HG02610 (cell line): ENCODE results near the gene CUEDC2.

Source experiments
- ATAC-seq: cut with Tn5 transposase; IDR thresholded peaks from one replicate; pipeline ENCODE4 v1.9.1; 2021; ENCODE audit warnings: mild to moderate bottlenecking, moderate library complexity; ENCODE audit not compliant: unreplicated experiment

The CUEDC2 gene

GRCh38 chr10:102411341-102412255 is 20.8 kb downstream of the CUEDC2 start:
- no peak for ATAC-seq

DNA sequence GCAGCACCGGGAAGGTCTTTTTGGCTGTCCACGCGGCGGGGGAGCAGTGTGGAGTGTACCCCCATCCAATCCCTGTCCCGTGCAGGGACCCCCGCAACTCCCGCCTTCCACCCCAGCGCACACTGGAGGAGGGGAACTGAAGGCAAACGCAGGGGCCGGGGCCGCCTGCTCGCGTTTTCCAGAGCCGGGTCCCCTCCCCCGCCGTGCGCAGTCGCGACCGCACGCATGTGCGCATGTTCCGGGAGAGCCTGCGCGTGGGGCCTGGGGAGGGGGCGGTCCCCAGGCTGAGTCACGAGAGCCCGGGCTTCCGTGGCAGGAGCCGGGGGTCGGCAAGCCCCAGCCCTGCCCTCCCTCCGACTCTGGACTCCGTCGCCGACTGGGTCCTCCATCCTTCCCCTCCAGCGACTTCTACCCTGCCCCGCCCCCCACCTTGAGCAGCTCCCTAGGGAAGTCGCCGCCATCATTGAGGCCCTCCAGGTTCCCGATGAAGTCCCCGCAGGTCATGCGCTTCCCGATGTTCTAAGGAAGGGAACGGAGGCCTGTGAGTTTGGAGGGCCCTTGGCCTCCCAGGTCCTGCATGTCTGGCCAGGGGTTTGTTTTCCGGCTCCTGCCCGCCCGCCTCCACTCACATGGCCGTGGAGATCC is 21.8 kb downstream of the CUEDC2 start:
- no peak for ATAC-seq

- no peak for ATAC-seq
Observed at GRCh38 chr10:102409604-102410428, 22.6 kb downstream of the CUEDC2 start.

GRCh38 chr10:102408728-102409603 is 23.4 kb downstream of the CUEDC2 start:
- ATAC-seq, result no peak

GRCh38 chr10:102408131-102408727 is 24.1 kb downstream of the CUEDC2 start:
- no peak for ATAC-seq

GRCh38 chr10:102407425-102408130 is 24.8 kb downstream of the CUEDC2 start:
- ATAC-seq, result no peak

- ATAC-seq, result no peak
Observed at GRCh38 chr10:102406815-102407214, 25.6 kb downstream of the CUEDC2 start.

DNA sequence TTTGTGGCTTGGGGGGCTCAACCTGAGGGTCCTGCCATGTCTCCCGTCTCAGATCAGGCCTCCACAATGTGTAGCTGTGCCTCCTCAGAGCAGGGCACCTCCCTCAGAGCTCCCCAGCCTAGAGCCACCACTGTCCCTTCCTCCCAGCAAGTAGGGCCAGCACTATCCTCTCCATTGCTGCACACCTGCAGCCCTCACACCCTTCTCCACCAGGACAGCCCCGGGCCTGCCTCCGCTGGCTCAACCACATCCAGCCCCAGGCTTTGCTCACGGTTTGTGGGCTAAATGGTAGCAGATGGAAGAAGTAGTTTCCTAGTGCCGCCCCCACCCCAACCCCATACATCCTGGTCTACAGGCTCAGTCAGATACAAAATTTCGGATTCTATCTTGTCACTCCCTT is 26.7 kb downstream of the CUEDC2 start:
- ATAC-seq, result no peak

GRCh38 chr10:102405108-102405571 is 27.2 kb downstream of the CUEDC2 start:
- no peak for ATAC-seq

GRCh38 chr10:102404361-102405107 is 27.8 kb downstream of the CUEDC2 start:
- no peak for ATAC-seq

GRCh38 chr10:102403115-102403514 is 29.3 kb downstream of the CUEDC2 start:
- no peak for ATAC-seq

DNA sequence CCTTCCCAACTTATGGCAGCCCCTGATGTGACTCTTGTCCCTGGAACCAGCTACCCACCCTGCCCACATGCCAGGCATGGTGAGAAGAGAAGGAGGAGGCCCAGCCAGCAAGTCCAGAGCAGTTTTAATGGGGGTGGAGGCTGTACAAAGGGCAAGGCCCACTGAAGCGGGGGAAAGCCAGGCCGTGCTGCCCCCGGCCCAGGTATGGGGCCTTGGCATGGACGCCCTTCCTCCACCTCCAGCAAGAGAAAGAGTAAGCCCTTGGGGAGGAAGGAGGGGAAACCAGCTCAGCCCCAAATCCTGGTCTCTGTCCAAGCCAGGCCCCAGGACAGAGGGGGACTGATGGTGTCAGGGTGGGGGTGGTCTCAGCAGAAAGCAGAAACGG is 29.9 kb downstream of the CUEDC2 start:
- no peak for ATAC-seq

DNA sequence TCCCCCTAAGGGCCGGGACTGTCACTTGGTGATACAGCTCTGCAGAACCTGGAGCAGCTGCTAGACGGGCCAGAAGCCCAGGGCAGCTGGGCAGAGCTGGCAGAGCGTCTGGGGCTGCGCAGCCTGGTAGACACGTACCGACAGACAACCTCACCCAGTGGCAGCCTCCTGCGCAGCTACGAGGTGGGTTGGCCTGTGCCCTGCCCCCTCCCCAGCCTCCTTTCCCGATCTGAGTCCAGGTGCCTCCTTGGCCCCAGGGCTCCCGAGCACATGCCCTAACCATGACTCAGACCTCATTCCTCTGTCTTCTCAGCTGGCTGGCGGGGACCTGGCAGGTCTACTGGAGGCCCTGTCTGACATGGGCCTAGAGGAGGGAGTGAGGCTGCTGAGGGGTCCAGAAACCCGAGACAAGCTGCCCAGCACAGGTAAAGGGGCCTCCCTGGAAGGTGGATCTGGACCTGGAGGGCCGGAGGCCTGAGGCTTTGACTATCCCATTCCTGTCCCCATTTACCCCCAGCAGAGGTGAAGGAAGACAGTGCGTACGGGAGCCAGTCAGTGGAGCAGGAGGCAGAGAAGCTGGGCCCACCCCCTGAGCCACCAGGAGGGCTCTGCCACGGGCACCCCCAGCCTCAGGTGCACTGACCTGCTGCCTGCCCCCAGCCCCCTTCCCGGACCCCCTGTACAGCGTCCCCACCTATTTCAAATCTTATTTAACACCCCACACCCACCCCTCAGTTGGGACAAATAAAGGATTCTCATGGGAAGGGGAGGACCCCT is 30.5 kb downstream of the CUEDC2 start:
- no peak for ATAC-seq

DNA sequence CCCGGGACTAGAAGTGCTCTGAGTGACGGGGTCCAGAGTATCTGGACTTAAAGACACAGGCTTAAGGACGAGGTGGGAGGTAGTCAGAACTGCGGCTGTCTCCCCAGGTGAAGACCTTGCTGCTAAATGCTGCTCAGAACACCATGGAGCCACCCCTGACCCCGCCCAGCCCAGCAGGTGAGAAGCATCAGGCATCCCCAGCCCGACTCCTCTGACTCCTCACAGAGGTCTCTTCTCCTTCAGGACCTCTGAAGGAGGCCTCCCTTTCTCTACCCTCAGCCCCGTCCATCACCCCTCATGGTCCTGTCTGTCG is 31.1 kb downstream of the CUEDC2 start:
- no peak for ATAC-seq

DNA sequence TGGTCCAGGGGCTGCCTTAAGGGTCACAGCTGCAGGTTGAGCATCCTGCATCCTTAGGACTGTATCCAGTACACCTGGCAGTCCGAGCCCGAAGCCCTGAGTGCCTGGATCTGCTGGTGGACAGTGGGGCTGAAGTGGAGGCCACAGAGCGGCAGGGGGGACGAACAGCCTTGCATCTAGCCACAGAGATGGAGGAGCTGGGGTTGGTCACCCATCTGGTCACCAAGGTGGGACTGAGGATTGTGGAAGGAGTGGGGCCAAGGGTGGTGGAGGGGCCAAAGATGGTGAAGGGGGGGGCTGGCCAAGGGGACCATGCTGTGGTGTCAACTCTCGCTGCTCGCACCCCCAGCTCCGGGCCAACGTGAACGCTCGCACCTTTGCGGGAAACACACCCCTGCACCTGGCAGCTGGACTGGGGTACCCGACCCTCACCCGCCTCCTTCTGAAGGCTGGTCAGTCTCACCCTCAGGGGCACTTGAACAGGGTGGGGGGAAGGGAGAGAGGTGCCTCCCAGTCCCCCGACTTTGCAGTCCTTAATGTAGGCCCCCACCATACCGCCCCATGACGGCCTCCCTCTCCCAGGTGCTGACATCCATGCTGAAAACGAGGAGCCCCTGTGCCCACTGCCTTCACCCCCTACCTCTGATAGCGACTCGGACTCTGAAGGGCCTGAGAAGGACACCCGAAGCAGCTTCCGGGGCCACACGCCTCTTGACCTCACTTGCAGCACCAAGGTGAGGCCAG is 31.6 kb downstream of the CUEDC2 start:
- ATAC-seq, result no peak

DNA sequence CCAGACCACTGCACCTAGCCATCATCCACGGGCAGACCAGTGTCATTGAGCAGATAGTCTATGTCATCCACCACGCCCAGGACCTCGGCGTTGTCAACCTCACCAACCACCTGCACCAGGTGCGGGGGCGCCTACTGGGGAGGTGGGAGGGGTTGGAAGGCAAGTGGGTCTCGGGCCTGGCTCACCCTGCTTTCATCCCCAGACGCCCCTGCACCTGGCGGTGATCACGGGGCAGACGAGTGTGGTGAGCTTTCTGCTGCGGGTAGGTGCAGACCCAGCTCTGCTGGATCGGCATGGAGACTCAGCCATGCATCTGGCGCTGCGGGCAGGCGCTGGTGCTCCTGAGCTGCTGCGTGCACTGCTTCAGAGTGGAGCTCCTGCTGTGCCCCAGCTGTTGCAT is 32.3 kb downstream of the CUEDC2 start:
- no peak for ATAC-seq
